BLaER1 treated with 17β-estradiol and CSF1 and Interleukin-3, amounts not matched to agents 10 nM and 100 nM (cell line): ENCODE measurements around the gene MAGI2.

Experiments
- H3K27ac ChIP-seq, 11 experiments: shearing (Covaris generic); formaldehyde crosslinking; 2 replicates each; pipeline ENCODE4 v1.8.1; 2022
- H3K27me3 ChIP-seq, 11 experiments: shearing (Covaris generic); formaldehyde crosslinking; 2 replicates each; pipeline ENCODE4 v1.8.1; 2022
- H3K36me3 ChIP-seq, 11 experiments: shearing (Covaris generic); formaldehyde crosslinking; 2 replicates each; pipeline ENCODE4 v1.8.1; 2022
- H3K4me1 ChIP-seq, 10 experiments: shearing (Covaris generic); formaldehyde crosslinking; 2 replicates each; pipeline ENCODE4 v1.8.1; 2022
- H3K4me2 ChIP-seq, 11 experiments: shearing (Covaris generic); formaldehyde crosslinking; 2 replicates each; pipeline ENCODE4 v1.8.1; 2022
- H3K4me3 ChIP-seq, 10 experiments: shearing (Covaris generic); formaldehyde crosslinking; 2 replicates each; pipeline ENCODE4 v1.8.1; 2022
- H3K9ac ChIP-seq, 11 experiments: shearing (Covaris generic); formaldehyde crosslinking; 2 replicates each; pipeline ENCODE4 v1.8.1; 2022
- H3K9me3 ChIP-seq, 11 experiments: shearing (Covaris generic); formaldehyde crosslinking; replicated peaks in 1 of 11; 2 replicates each; pipeline ENCODE4 v1.8.1; 2022
- H4K20me1 ChIP-seq, 11 experiments: shearing (Covaris generic); formaldehyde crosslinking; 2 replicates each; pipeline ENCODE4 v1.8.1; 2022
- Cebpa-rat ChIP-seq, 11 experiments: shearing (Covaris generic); IDR thresholded peaks; 2 replicates each; pipeline ENCODE4 v1.8.1; 2022

Gene MAGI2

DNA sequence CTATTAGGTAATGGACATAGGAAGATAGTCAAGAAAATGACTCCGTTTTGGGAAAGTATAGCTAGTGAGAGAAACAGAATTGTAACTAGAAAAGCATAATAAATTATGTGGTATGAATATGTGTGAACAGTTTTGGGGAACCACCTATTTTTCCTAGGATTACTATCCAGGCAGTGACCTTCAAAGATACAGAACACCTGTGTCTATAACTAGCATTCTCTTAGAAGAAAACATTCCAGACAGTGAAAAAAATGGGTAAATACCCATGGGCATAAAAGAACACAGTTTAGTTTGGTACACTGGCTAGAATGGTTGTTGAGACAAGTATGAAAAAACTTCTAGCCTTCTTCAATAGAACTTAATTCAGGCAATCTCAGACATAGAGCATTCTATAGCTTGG is 690.8 kb downstream of the MAGI2 start:
- no peak overlapping the region for H3K9ac ChIP-seq
- no peaks in the 10 kb centered on the region for H3K4me1 ChIP-seq
- no peaks in the 10 kb centered on the region for H3K36me3 ChIP-seq
- no peaks in the 10 kb centered on the region for H3K27me3 ChIP-seq
- H3K27ac ChIP-seq, result no peak overlapping the region
- no peaks in the 10 kb centered on the region for H4K20me1 ChIP-seq
- no peak for TF ChIP-seq Cebpa-rat (IDR thresholded peaks at IDR 0.05)
- H3K9me3 ChIP-seq, result no peaks in the 10 kb centered on the region
- no peak overlapping the region for H3K4me3 ChIP-seq
- no peak overlapping the region for H3K4me2 ChIP-seq

DNA sequence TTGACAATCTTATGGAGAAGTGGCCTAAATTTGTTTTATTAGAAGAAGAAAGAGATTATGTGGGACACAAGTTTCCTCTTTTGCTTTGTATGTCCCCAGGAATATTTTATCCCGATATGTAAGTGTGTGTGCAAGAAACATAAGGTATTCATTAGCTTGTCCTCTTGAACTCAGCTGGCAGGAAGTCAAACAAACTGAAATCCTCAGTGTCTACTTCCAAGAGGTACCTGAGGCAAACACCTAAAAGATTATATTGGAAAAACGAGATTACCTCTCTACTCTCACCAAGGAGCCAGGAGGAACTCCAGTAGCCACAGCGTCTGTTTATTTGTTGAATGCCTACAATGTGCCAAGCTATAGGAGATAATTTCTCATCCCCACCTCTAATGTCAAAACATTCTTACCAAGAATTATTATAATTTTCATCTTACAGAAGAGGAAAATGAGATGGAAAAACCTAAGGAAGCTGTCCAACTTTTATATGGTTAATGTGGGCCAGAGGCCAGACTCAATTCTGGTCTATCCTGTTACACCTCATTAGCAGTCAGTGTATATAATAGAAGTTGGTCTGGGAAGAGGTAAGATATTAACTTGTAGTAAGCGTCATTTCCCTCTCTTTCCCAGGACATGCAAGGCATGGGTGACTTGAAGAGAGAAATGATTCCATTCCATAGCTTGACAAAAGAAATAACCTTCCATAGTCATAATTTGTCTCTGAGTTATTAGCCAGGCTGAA is 692.7 kb downstream of the MAGI2 start:
- no peak for TF ChIP-seq Cebpa-rat (IDR thresholded peaks at IDR 0.05)
- H3K27me3 ChIP-seq, result no peaks in the 10 kb centered on the region
- H3K9me3 ChIP-seq, result no peaks in the 10 kb centered on the region
- H4K20me1 ChIP-seq, result no peaks in the 10 kb centered on the region
- no peak overlapping the region for H3K9ac ChIP-seq
- no peaks in the 10 kb centered on the region for H3K36me3 ChIP-seq
- H3K4me1 ChIP-seq, result no peaks in the 10 kb centered on the region
- H3K4me2 ChIP-seq, result no peak overlapping the region
- no peak overlapping the region for H3K27ac ChIP-seq
- no peak overlapping the region for H3K4me3 ChIP-seq

- no peaks in the 10 kb centered on the region for H3K36me3 ChIP-seq
- H3K4me1 ChIP-seq, result peaks cover 0 to 6% (median 0%) of the 10 kb centered on the region in 10 experiments; a peak in 1 of 20 replicates
- H3K27me3 ChIP-seq, result no peaks in the 10 kb centered on the region
- H3K9ac ChIP-seq, result no peak overlapping the region
- no peak for TF ChIP-seq Cebpa-rat (IDR thresholded peaks at IDR 0.05)
- no peak overlapping the region for H3K27ac ChIP-seq
- H3K9me3 ChIP-seq, result peaks cover 6 to 11% (median 9%) of the 10 kb centered on the region in 11 experiments; a peak in 16 of 22 replicates
- no peak overlapping the region for H3K4me3 ChIP-seq
- no peaks in the 10 kb centered on the region for H4K20me1 ChIP-seq
- no peak overlapping the region for H3K4me2 ChIP-seq
Observed at GRCh38 chr7:78752554-78752953, 700.9 kb downstream of the MAGI2 start.

DNA sequence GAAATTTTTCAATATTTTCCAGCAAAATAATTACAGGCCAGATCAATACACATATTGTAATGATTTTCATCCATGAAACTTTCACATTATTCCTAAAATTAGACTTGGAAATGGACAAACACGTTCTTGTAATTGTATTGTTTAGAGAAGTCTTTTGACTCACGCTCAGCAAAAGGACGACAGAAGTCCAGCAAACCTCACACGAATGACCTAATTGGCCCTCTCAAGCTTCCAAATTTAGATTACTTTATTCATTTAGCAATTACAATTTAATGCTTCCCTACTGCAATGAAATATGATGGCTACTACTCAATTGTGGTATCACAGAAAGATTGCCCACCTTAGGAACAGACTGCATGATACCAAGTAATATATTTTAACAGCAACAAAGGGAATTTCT is 702.2 kb downstream of the MAGI2 start:
- Histone ChIP-seq H3K4me1 (peaks cover 0 to 6% (median 0%) of the 10 kb centered on the region in 10 experiments; a peak in 1 of 20 replicates), H4K20me1 (no peaks in the 10 kb centered on the region), H3K9me3 (peaks cover 6 to 11% (median 9%) of the 10 kb centered on the region in 11 experiments; a peak in 16 of 22 replicates), H3K36me3 (no peaks in the 10 kb centered on the region), H3K9ac (no peak overlapping the region), H3K4me2 (no peak overlapping the region), H3K27ac (no peak overlapping the region), H3K27me3 (no peaks in the 10 kb centered on the region), H3K4me3 (no peak overlapping the region)
- no peak for TF ChIP-seq Cebpa-rat (IDR thresholded peaks at IDR 0.05)

GRCh38 chr7:78749052-78749746 is 704.3 kb downstream of the MAGI2 start:
- Histone ChIP-seq H3K36me3 (no peaks in the 10 kb centered on the region), H3K4me1 (peaks cover 0 to 6% (median 0%) of the 10 kb centered on the region in 10 experiments; a peak in 1 of 20 replicates), H4K20me1 (no peaks in the 10 kb centered on the region), H3K27me3 (no peaks in the 10 kb centered on the region), H3K4me3 (no peak overlapping the region), H3K9me3 (peaks cover 6 to 10% (median 8%) of the 10 kb centered on the region in 11 experiments; a peak in 16 of 22 replicates), H3K27ac (no peak overlapping the region), H3K9ac (no peak overlapping the region), H3K4me2 (no peak overlapping the region)
- no peak for TF ChIP-seq Cebpa-rat (IDR thresholded peaks at IDR 0.05)

DNA sequence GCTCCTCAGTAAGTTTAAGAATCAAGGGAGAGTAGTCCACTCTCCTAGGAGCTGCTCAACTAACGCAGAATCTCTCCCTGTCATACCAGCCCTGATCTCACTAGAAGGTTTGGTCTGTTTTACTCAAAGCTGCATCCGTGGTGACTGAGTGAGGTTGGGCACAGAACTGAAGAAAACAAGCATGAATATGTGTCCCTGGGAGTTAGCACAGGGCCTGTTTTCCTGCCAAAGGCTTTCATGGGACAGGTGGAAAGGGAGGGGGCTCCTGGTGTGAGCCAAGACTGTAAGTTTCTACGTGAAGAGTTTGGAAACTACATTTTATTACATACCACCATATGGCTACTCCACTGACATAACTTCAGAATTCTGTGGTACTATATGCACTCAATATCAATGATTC is 705.9 kb downstream of the MAGI2 start:
- no peaks in the 10 kb centered on the region for H3K36me3 ChIP-seq
- H3K9ac ChIP-seq, result no peak overlapping the region
- H3K27ac ChIP-seq, result no peak overlapping the region
- no peak for TF ChIP-seq Cebpa-rat (IDR thresholded peaks at IDR 0.05)
- H3K4me1 ChIP-seq, result peaks cover 0 to 6% (median 0%) of the 10 kb centered on the region in 10 experiments; a peak in 1 of 20 replicates
- no peaks in the 10 kb centered on the region for H3K9me3 ChIP-seq
- H3K4me2 ChIP-seq, result no peak overlapping the region
- H4K20me1 ChIP-seq, result no peaks in the 10 kb centered on the region
- H3K4me3 ChIP-seq, result no peak overlapping the region
- no peaks in the 10 kb centered on the region for H3K27me3 ChIP-seq

- Histone ChIP-seq H3K4me3 (no peak overlapping the region), H3K36me3 (no peaks in the 10 kb centered on the region), H3K4me1 (no peaks in the 10 kb centered on the region), H4K20me1 (no peaks in the 10 kb centered on the region), H3K27me3 (no peaks in the 10 kb centered on the region), H3K4me2 (no peak overlapping the region), H3K9ac (no peak overlapping the region), H3K27ac (no peak overlapping the region), H3K9me3 (no peaks in the 10 kb centered on the region)
- no peak for TF ChIP-seq Cebpa-rat (IDR thresholded peaks at IDR 0.05)
Observed at GRCh38 chr7:78746301-78746700, 707.2 kb downstream of the MAGI2 start.

- no peaks in the 10 kb centered on the region for H3K9me3 ChIP-seq
Observed at GRCh38 chr7:78742694-78743093, 710.8 kb downstream of the MAGI2 start.

DNA sequence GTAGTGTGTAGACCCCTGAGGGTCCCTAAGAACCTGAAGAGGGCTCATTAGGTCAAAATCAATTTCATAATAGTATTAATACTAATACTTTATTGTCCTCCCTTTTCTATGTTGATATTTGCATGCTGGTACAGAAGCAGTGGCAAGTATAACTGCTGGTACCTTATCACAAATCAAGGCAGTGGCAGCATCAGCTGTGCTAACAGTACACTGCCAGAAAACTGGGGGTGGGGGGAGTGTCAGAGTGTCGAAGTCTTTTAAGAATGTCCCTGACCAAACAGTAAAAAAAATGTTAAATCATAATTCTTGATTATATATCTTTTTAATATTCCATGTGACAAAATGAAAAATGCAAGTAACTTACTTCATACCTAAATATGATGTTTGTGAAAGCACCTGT is 716.9 kb downstream of the MAGI2 start:
- no peak overlapping the region for H3K4me3 ChIP-seq
- no peak overlapping the region for H3K27ac ChIP-seq
- H4K20me1 ChIP-seq, result no peaks in the 10 kb centered on the region
- no peaks in the 10 kb centered on the region for H3K27me3 ChIP-seq
- no peak overlapping the region for H3K4me2 ChIP-seq
- no peaks in the 10 kb centered on the region for H3K36me3 ChIP-seq
- H3K9me3 ChIP-seq, result no peaks in the 10 kb centered on the region
- peaks cover 0 to 6% (median 1%) of the 10 kb centered on the region in 10 experiments; a peak in 4 of 20 replicates for H3K4me1 ChIP-seq
- no peak for TF ChIP-seq Cebpa-rat (IDR thresholded peaks at IDR 0.05)
- H3K9ac ChIP-seq, result no peak overlapping the region

More at GRCh38 chr7:78742694-78743093, 710.8 kb downstream of the MAGI2 start:
- Histone ChIP-seq H3K4me1 (no peaks in the 10 kb centered on the region), H3K27ac (no peak overlapping the region), H3K9ac (no peak overlapping the region), H3K27me3 (no peaks in the 10 kb centered on the region), H3K4me2 (no peak overlapping the region), H4K20me1 (no peaks in the 10 kb centered on the region), H3K4me3 (no peak overlapping the region), H3K36me3 (no peaks in the 10 kb centered on the region)
- no peak for TF ChIP-seq Cebpa-rat (IDR thresholded peaks at IDR 0.05)
